ENCODE data around the gene PRPF19. TPM values are rescaled to one million over a fixed set of nuclear protein-coding genes. Genes with fewer than 3 reads are reported as not detected.

Gene PRPF19
- total RNA-seq (ENCODE audit: unreplicated experiment) = 74.4 TPM
- long read RNA-seq, partial matches to known transcripts = 1 of 2 reads
- long read RNA-seq, other reads (novel, unspliced or antisense) = 1 of 2 reads

DNA sequence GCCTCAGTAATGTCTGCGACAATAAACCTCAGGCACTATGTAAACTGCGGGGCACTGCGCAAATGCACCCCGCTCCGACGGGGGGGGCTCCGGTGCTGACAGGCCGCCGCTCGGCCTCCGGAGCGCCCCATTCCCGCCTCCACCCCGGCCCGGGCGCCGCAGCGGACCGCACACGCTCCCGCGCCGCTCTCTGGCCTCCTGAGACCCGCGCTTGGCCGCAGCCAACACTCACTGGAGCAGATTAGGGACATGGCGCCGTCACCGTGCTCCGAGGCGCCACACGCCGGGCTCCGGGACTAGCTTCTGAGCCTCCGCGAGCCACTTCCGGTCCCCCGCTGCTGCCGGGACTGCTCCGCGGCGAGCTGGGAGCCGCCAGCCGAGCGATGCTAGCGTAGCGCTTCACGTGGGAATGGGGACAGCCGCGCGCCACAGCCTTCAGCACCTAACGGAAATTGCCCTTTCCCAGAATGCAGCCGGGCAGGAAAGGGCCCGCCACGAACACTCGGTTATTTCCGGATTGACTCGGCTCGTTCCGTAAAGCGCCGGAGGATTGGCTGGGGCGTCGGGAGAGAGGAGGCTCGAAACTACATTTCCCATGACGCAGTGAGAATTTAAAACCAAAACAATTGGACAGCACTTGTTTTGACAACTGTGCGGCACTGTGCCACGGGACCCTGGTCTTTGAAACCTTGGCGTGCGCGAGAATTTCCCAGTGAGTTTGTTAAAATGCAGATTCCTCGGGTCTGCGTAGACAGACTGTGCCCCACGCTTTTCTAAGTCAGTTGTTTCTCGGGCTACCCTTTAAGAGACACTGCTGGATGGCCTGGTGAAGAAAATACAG is at the start of gene PRPF19:
Gene PRPF19, minus strand, starts transcription at position 454 of the 841 bp plus-strand sequence. Its CDS starts 203 bp downstream, at position 251.
- H3K4me3 Mint-ChIP-seq (ENCODE audit: unreplicated experiment) = peak within 1 kb of the TSS; percentile 92
- peak within 1 kb of the TSS; percentile 69 for H3K27ac Mint-ChIP-seq (ENCODE audit: unreplicated experiment)
- peaks cover 2% of the 10 kb centered on the region for H3K9me3 Mint-ChIP-seq (ENCODE audit: unreplicated experiment)
- peaks cover 13% of the 10 kb centered on the region for H3K36me3 Mint-ChIP-seq (ENCODE audit: unreplicated experiment)
- peaks cover 15% of the 10 kb centered on the region for H3K4me1 Mint-ChIP-seq (ENCODE audit: low read depth, unreplicated experiment)
- TF ChIP-seq, protein P1, sequence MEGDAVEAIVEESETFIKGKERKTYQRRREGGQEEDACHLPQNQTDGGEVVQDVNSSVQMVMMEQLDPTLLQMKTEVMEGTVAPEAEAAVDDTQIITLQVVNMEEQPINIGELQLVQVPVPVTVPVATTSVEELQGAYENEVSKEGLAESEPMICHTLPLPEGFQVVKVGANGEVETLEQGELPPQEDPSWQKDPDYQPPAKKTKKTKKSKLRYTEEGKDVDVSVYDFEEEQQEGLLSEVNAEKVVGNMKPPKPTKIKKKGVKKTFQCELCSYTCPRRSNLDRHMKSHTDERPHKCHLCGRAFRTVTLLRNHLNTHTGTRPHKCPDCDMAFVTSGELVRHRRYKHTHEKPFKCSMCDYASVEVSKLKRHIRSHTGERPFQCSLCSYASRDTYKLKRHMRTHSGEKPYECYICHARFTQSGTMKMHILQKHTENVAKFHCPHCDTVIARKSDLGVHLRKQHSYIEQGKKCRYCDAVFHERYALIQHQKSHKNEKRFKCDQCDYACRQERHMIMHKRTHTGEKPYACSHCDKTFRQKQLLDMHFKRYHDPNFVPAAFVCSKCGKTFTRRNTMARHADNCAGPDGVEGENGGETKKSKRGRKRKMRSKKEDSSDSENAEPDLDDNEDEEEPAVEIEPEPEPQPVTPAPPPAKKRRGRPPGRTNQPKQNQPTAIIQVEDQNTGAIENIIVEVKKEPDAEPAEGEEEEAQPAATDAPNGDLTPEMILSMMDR (IDR thresholded peaks at IDR 0.05; ENCODE audit: partially characterized antibody, unreplicated experiment) = no peak
- H3K27me3 Mint-ChIP-seq (ENCODE audit: unreplicated experiment) = peaks cover 10% of the 10 kb centered on the region
- DNase-seq = peak; percentile 99

DNA sequence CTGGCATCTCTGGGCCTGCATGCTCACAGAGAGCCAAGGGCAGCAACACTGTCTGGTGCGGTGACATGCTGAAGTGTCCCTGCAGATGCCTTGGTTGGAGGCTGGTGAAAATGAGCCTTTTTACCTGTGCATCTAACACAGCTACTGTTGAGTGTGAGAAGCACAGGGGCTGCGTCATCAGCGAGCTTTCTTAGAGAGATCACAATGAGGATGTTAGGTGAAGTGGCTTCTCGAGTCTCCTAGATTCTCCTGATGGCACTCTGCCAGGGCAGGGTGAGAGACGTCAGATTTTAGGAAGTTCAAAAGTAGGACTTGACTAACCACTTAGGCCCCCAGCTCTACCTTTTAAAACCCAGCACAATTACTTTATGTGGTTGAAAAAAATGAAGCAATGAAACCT is 49.2 kb upstream of the PRPF19 start:
- Mint-ChIP-seq H3K27me3 (ENCODE audit: unreplicated experiment) (peaks cover 11% of the 10 kb centered on the region), H3K4me1 (ENCODE audit: low read depth, unreplicated experiment) (peaks cover 9% of the 10 kb centered on the region), H3K4me3 (ENCODE audit: unreplicated experiment) (no peak overlapping the region), H3K27ac (ENCODE audit: unreplicated experiment) (no peak overlapping the region), H3K9me3 (ENCODE audit: unreplicated experiment) (peaks cover 5% of the 10 kb centered on the region), H3K36me3 (ENCODE audit: unreplicated experiment) (no peaks in the 10 kb centered on the region)
- DNase-seq = no peak
- TF ChIP-seq, protein P1 (IDR thresholded peaks at IDR 0.05; ENCODE audit: partially characterized antibody, unreplicated experiment) = no peak

DNA sequence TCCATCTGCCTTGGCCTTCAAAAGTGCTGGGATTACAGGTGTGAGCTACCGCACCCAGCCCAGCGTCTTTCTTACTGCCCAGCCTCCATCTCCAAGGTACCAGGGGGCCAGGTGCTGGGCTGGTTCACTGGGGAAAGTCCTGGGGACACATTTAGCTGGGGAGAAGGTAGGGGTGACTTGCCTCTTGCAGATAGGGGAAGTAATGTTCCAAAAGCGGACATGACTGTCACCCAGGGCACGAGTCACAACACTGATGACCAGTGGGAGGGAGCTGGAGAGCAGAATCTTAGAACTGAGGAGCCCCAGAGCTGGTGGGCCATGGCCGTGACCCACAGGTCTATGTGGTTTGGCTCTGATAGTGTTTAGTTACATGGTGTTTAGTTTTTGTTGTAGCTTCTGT is 48.0 kb upstream of the PRPF19 start:
- TF ChIP-seq, protein P1 (IDR thresholded peaks at IDR 0.05; ENCODE audit: partially characterized antibody, unreplicated experiment) = no peak
- H3K4me3 Mint-ChIP-seq (ENCODE audit: unreplicated experiment) = no peak overlapping the region
- no peak overlapping the region for H3K27ac Mint-ChIP-seq (ENCODE audit: unreplicated experiment)
- no peaks in the 10 kb centered on the region for H3K36me3 Mint-ChIP-seq (ENCODE audit: unreplicated experiment)
- peaks cover 5% of the 10 kb centered on the region for H3K9me3 Mint-ChIP-seq (ENCODE audit: unreplicated experiment)
- peaks cover 4% of the 10 kb centered on the region for H3K4me1 Mint-ChIP-seq (ENCODE audit: low read depth, unreplicated experiment)
- no peak for DNase-seq
- H3K27me3 Mint-ChIP-seq (ENCODE audit: unreplicated experiment) = peaks cover 14% of the 10 kb centered on the region

DNA sequence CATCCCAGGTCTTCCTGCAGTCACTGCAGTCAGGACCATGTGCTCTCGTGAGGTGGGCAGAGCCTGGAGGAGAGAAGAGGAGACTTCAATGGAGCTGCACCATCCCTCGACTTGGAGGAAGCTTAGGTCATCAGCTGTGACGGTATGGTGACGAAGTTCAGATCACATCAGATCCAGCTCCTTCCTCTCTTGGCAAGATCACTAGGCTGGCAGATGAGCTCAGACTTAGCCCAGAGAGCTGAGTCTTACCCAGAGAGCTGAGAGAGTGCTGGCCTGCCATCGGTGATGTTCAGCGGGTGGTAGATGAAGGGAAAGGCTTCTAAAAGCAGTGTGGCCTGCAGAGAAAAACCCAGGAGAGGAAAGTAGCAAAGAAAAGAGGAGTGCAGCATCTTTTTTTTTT is 47.4 kb upstream of the PRPF19 start:
- Mint-ChIP-seq H3K27me3 (ENCODE audit: unreplicated experiment) (peaks cover 14% of the 10 kb centered on the region), H3K27ac (ENCODE audit: unreplicated experiment) (no peak overlapping the region), H3K4me3 (ENCODE audit: unreplicated experiment) (no peak overlapping the region), H3K9me3 (ENCODE audit: unreplicated experiment) (peaks cover 6% of the 10 kb centered on the region), H3K4me1 (ENCODE audit: low read depth, unreplicated experiment) (peaks cover under 1% of the 10 kb centered on the region), H3K36me3 (ENCODE audit: unreplicated experiment) (no peaks in the 10 kb centered on the region)
- TF ChIP-seq, protein P1 (IDR thresholded peaks at IDR 0.05; ENCODE audit: partially characterized antibody, unreplicated experiment) = no peak
- DNase-seq = no peak

DNA sequence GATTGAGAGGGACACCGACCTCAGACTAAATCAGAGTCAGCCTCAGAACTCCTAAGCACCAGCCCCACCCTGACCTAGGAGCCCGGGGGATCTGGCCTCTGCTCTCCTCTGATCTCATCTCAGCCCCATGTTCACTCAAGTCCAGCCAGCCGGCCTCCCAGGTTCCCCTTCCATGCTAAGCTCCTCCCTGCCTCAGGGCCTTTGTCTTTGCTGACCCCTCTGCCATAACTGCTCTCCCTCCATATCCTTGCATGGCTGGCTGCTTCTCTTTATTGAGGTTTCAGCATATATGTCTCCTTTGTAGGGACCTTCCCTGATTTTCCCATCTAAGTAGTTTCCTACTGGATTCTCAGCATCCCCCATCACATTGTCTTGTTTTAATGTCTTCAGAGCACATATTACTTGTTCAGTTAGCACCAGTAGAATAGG is 46.4 kb upstream of the PRPF19 start:
- H3K27ac Mint-ChIP-seq (ENCODE audit: unreplicated experiment) = no peak overlapping the region

More for the DNA sequence above, 46.4 kb upstream of the PRPF19 start:
- peaks cover 10% of the 10 kb centered on the region for H3K4me1 Mint-ChIP-seq (ENCODE audit: low read depth, unreplicated experiment)
- TF ChIP-seq, protein P1 (IDR thresholded peaks at IDR 0.05; ENCODE audit: partially characterized antibody, unreplicated experiment) = no peak
- peaks cover 14% of the 10 kb centered on the region for H3K27me3 Mint-ChIP-seq (ENCODE audit: unreplicated experiment)
- H3K9me3 Mint-ChIP-seq (ENCODE audit: unreplicated experiment) = peaks cover 10% of the 10 kb centered on the region
- H3K4me3 Mint-ChIP-seq (ENCODE audit: unreplicated experiment) = no peak overlapping the region
- DNase-seq = no peak
- H3K36me3 Mint-ChIP-seq (ENCODE audit: unreplicated experiment) = no peaks in the 10 kb centered on the region

All from glutamatergic neuron (in vitro differentiated cells).